Measurements from ENCODE around the gene APOBEC3C.

GRCh38 chr22:39039306-39040126 is 25.5 kb downstream of the APOBEC3C start:
- no peak for TF ChIP-seq REST (IDR thresholded peaks at IDR 0.05; ENCODE audit: unreplicated experiment)
- no peak for TF ChIP-seq CTCF (conservative IDR thresholded peaks at IDR 0.05; ENCODE audit: low read depth in 2 of 2)
- no peak for TF ChIP-seq EZH2 (IDR thresholded peaks at IDR 0.05; ENCODE audit: low read depth, unreplicated experiment)
- TF ChIP-seq POLR2AphosphoS5 (IDR thresholded peaks at IDR 0.05; ENCODE audit: low read depth) = no peak
- no peak for TF ChIP-seq EZH2phosphoT487 (IDR thresholded peaks at IDR 0.05; ENCODE audit: unreplicated experiment)
- no peak for TF ChIP-seq ZNF114 (CRISPR knock-in tag; IDR thresholded peaks at IDR 0.05)
- no peak for TF ChIP-seq CREB1 (CRISPR knock-in tag; IDR thresholded peaks at IDR 0.05; ENCODE audit: low read depth)
- TF ChIP-seq ETS1 (IDR thresholded peaks at IDR 0.05) = no peak
- no peak for TF ChIP-seq JUNB (IDR thresholded peaks at IDR 0.05; ENCODE audit: unreplicated experiment)
- TF ChIP-seq ZNF331 (CRISPR knock-in tag; IDR thresholded peaks at IDR 0.05; ENCODE audit: low read depth) = no peak
- TF ChIP-seq STAT1 (IDR thresholded peaks at IDR 0.05; ENCODE audit: unreplicated experiment) = no peak
- no peak for TF ChIP-seq NANOG (IDR thresholded peaks at IDR 0.05; ENCODE audit: borderline replicate concordance)
- no peak for TF ChIP-seq ZNF462 (CRISPR knock-in tag; IDR thresholded peaks at IDR 0.05)

Data from GM23338 (cell line).